ENCODE results near the gene TFF3. TPM values are rescaled to one million over a fixed set of nuclear protein-coding genes. Genes with fewer than 3 reads are reported as not detected.

Gene TFF3
- total RNA-seq, 1 donor from 2014 or later, result 46.1 TPM

GRCh38 chr21:42298237-42298636 is 17.0 kb downstream of the TFF3 start:
- no peak for DNase-seq (ENCODE audit: extremely low spot score, unreplicated experiment)
- H3K36me3 Mint-ChIP-seq (ENCODE audit: unreplicated experiment), result peaks cover 8% of the 10 kb centered on the region
- no peak overlapping the region for H3K27ac Mint-ChIP-seq (ENCODE audit: unreplicated experiment)
- peaks cover 42% of the 10 kb centered on the region for H3K27me3 Mint-ChIP-seq (ENCODE audit: unreplicated experiment)
- no peak overlapping the region for H3K4me3 Mint-ChIP-seq (ENCODE audit: unreplicated experiment)
- TF ChIP-seq CTCF (IDR thresholded peaks at IDR 0.05), result no peak
- no peaks in the 10 kb centered on the region for H3K9me3 Mint-ChIP-seq (ENCODE audit: unreplicated experiment)
- no peaks in the 10 kb centered on the region for H3K4me1 Mint-ChIP-seq (ENCODE audit: unreplicated experiment)

GRCh38 chr21:42297377-42297776 is 17.8 kb downstream of the TFF3 start:
- Mint-ChIP-seq H3K4me3 (ENCODE audit: unreplicated experiment) (no peak overlapping the region), H3K36me3 (ENCODE audit: unreplicated experiment) (peaks cover 8% of the 10 kb centered on the region), H3K27ac (ENCODE audit: unreplicated experiment) (no peak overlapping the region), H3K9me3 (ENCODE audit: unreplicated experiment) (no peaks in the 10 kb centered on the region), H3K27me3 (ENCODE audit: unreplicated experiment) (peaks cover 35% of the 10 kb centered on the region), H3K4me1 (ENCODE audit: unreplicated experiment) (no peaks in the 10 kb centered on the region)
- no peak for TF ChIP-seq CTCF (IDR thresholded peaks at IDR 0.05)
- DNase-seq (ENCODE audit: extremely low spot score, unreplicated experiment), result no peak

GRCh38 chr21:42296501-42296900 is 18.7 kb downstream of the TFF3 start:
- peaks cover 35% of the 10 kb centered on the region for H3K27me3 Mint-ChIP-seq (ENCODE audit: unreplicated experiment)
- H3K4me3 Mint-ChIP-seq (ENCODE audit: unreplicated experiment), result no peak overlapping the region
- TF ChIP-seq CTCF (IDR thresholded peaks at IDR 0.05), result no peak
- peaks cover 8% of the 10 kb centered on the region for H3K36me3 Mint-ChIP-seq (ENCODE audit: unreplicated experiment)
- no peaks in the 10 kb centered on the region for H3K4me1 Mint-ChIP-seq (ENCODE audit: unreplicated experiment)
- H3K27ac Mint-ChIP-seq (ENCODE audit: unreplicated experiment), result no peak overlapping the region
- no peak for DNase-seq (ENCODE audit: extremely low spot score, unreplicated experiment)
- no peaks in the 10 kb centered on the region for H3K9me3 Mint-ChIP-seq (ENCODE audit: unreplicated experiment)

GRCh38 chr21:42295845-42296244 is 19.4 kb downstream of the TFF3 start:
- Mint-ChIP-seq H3K27ac (ENCODE audit: unreplicated experiment) (no peak overlapping the region), H3K9me3 (ENCODE audit: unreplicated experiment) (no peaks in the 10 kb centered on the region), H3K27me3 (ENCODE audit: unreplicated experiment) (peaks cover 35% of the 10 kb centered on the region), H3K36me3 (ENCODE audit: unreplicated experiment) (peaks cover 8% of the 10 kb centered on the region), H3K4me3 (ENCODE audit: unreplicated experiment) (no peak overlapping the region), H3K4me1 (ENCODE audit: unreplicated experiment) (no peaks in the 10 kb centered on the region)
- no peak for DNase-seq (ENCODE audit: extremely low spot score, unreplicated experiment)
- TF ChIP-seq CTCF (IDR thresholded peaks at IDR 0.05), result no peak

GRCh38 chr21:42294273-42294880 is 20.8 kb downstream of the TFF3 start:
- Mint-ChIP-seq H3K9me3 (ENCODE audit: unreplicated experiment) (no peaks in the 10 kb centered on the region), H3K27me3 (ENCODE audit: unreplicated experiment) (peaks cover 35% of the 10 kb centered on the region), H3K36me3 (ENCODE audit: unreplicated experiment) (peaks cover 8% of the 10 kb centered on the region), H3K27ac (ENCODE audit: unreplicated experiment) (no peak overlapping the region), H3K4me1 (ENCODE audit: unreplicated experiment) (no peaks in the 10 kb centered on the region), H3K4me3 (ENCODE audit: unreplicated experiment) (no peak overlapping the region)
- no peak for DNase-seq (ENCODE audit: extremely low spot score, unreplicated experiment)
- no peak for TF ChIP-seq CTCF (IDR thresholded peaks at IDR 0.05)
